Thyroid gland (tissue), 4 donors: ENCODE results near the gene HSPA12A. TPM values are rescaled to one million over a fixed set of nuclear protein-coding genes. Genes with fewer than 3 reads are reported as not detected.

Source experiments
- DNase-seq, 2 donors: peaks; one replicate each; pipeline ENCODE4 v3.0.0-alpha.2; 2019
- H3K27ac ChIP-seq, 3 donors: fragments of 200-600 bp; sonication (generic); 1 replicate in 2 of 3; 2 replicates in 1 of 3; pipeline ENCODE4 v1.5.1; 2016 to 2019; ENCODE audit warnings: mild to moderate bottlenecking in 1 of 3, moderate library complexity in 1 of 3
- H3K27me3 ChIP-seq: fragments of 200-600 bp; sonication (generic); one replicate; pipeline ENCODE4 v1.5.1; 2019
- H3K36me3 ChIP-seq, 2 donors: fragments of 200-600 bp; sonication (generic); one replicate each; pipeline ENCODE4 v1.5.1; 2016 to 2019
- H3K4me1 ChIP-seq, 2 donors: fragments of 200-600 bp; sonication (generic); one replicate each; pipeline ENCODE4 v1.5.1; 2017 to 2019
- H3K4me3 ChIP-seq, 3 donors: fragments of 200-600 bp; sonication (generic); replicated peaks in 1 of 3; 1 replicate in 2 of 3; 2 replicates in 1 of 3; pipeline ENCODE4 v1.5.1; 2016; ENCODE audit warnings: mild to moderate bottlenecking in 1 of 3
- H3K9me3 ChIP-seq: fragments of 200-600 bp; sonication (generic); one replicate; pipeline ENCODE4 v1.5.1; 2017
- CTCF ChIP-seq, 6 experiments: fragments of 200-600 bp in 3 of 6; fragments of 450-650 bp in 3 of 6; sonication (generic) in 3 of 6; IDR thresholded peaks; one replicate each; pipeline ENCODE4 v1.5.1; 2016 to 2019; ENCODE audit warnings: antibody characterized with exemption in 6 of 6, mild to moderate bottlenecking in 2 of 6, inconsistent platforms in 1 of 6, moderate library complexity in 1 of 6
- POLR2A ChIP-seq, 2 donors: fragments of 450-650 bp; IDR thresholded peaks; one replicate each; pipeline ENCODE4 v1.6.1; 2017; ENCODE audit warnings: antibody characterized with exemption in 2 of 2, mild to moderate bottlenecking in 2 of 2, moderate library complexity in 1 of 2
- WGBS, 2 donors: methylation state at CpG; one replicate each; pipeline ENCODE4 v1.1.5; 2017; 5-methylcytosine and 5-hydroxymethylcytosine counted together
- intact Hi-C: fragments of 100-400 bp; cut with DNase I; formaldehyde crosslinking; loops from one replicate; pipeline ENCODE4 v1.15.1; 2023
- total RNA-seq, 4 donors: library from RNA; depleted of rRNA; stranded (reverse); fragments of >200 nt; gene quantifications; one replicate each; pipeline ENCODE4 v1.2.3, GENCODE V29; 2016

HSPA12A gene
- total RNA-seq, 4 donors from 2014 or later, result 22.6 to 37.3 (median 34.6) TPM

GRCh38 chr10:116648903-116649302, 93.5 kb downstream of the HSPA12A start:
- H3K36me3 ChIP-seq, result no peaks in the 10 kb centered on the region
- intact Hi-C loops, result no loop called here
- H3K4me1 ChIP-seq, result no peaks in the 10 kb centered on the region
- H3K4me3 ChIP-seq, result no peak overlapping the region
- no peaks in the 10 kb centered on the region for H3K27me3 ChIP-seq
- H3K9me3 ChIP-seq, result no peaks in the 10 kb centered on the region
- TF ChIP-seq CTCF (IDR thresholded peaks at IDR 0.05) (no peak), POLR2A (IDR thresholded peaks at IDR 0.05) (no peak)
- no peak for DNase-seq
- 78 to 80% methylated on average over 8 of the region's 8 CpGs for WGBS, 2 donors
- no peak overlapping the region for H3K27ac ChIP-seq

GRCh38 chr10:116646502-116646901, 95.9 kb downstream of the HSPA12A start:
- TF ChIP-seq POLR2A (IDR thresholded peaks at IDR 0.05) (no peak), CTCF (IDR thresholded peaks at IDR 0.05) (no peak)
- WGBS, 2 donors, result 97 to 100% methylated on average over 2 to 4 of the region's 5 CpGs

GRCh38 chr10:116637830-116638229, 104.5 kb downstream of the HSPA12A start:
- WGBS, 2 donors, result 14 to 17% methylated on average over 1 of the region's 1 CpG
- intact Hi-C loops, result no loop called here
- no peak for DNase-seq
- no peak overlapping the region for H3K4me3 ChIP-seq
- H3K27me3 ChIP-seq, result no peaks in the 10 kb centered on the region
- no peak overlapping the region for H3K27ac ChIP-seq
- H3K4me1 ChIP-seq, result no peaks in the 10 kb centered on the region
- H3K9me3 ChIP-seq, result no peaks in the 10 kb centered on the region
- no peaks in the 10 kb centered on the region for H3K36me3 ChIP-seq
- TF ChIP-seq CTCF (IDR thresholded peaks at IDR 0.05), result no peak
- no peak for TF ChIP-seq POLR2A (IDR thresholded peaks at IDR 0.05)

More at GRCh38 chr10:116646502-116646901, 95.9 kb downstream of the HSPA12A start:
- intact Hi-C loops, result no loop called here
- H3K27me3 ChIP-seq, result no peaks in the 10 kb centered on the region
- H3K4me1 ChIP-seq, result no peaks in the 10 kb centered on the region
- H3K4me3 ChIP-seq, result no peak overlapping the region
- no peaks in the 10 kb centered on the region for H3K36me3 ChIP-seq
- no peak for DNase-seq
- H3K27ac ChIP-seq, result no peak overlapping the region
- no peaks in the 10 kb centered on the region for H3K9me3 ChIP-seq

- Histone ChIP-seq H3K36me3 (no peaks in the 10 kb centered on the region), H3K9me3 (no peaks in the 10 kb centered on the region), H3K27ac (no peak overlapping the region), H3K4me3 (no peak overlapping the region), H3K4me1 (no peaks in the 10 kb centered on the region), H3K27me3 (no peaks in the 10 kb centered on the region)
- intact Hi-C loops, result no loop called here
- no peak for DNase-seq
- WGBS, 2 donors, result 45 to 52% methylated on average over 2 of the region's 2 CpGs
- TF ChIP-seq POLR2A (IDR thresholded peaks at IDR 0.05), result no peak
- TF ChIP-seq CTCF (IDR thresholded peaks at IDR 0.05), result no peak
Observed at GRCh38 chr10:116636976-116637375, 105.4 kb downstream of the HSPA12A start.

- H3K4me3 ChIP-seq, result no peak overlapping the region
- intact Hi-C loops, result no loop called here
- H3K27me3 ChIP-seq, result no peaks in the 10 kb centered on the region
- TF ChIP-seq CTCF (IDR thresholded peaks at IDR 0.05) (no peak), POLR2A (IDR thresholded peaks at IDR 0.05) (no peak)
- H3K4me1 ChIP-seq, result no peaks in the 10 kb centered on the region
- no peak for DNase-seq
- H3K36me3 ChIP-seq, result no peaks in the 10 kb centered on the region
- H3K9me3 ChIP-seq, result no peaks in the 10 kb centered on the region
- H3K27ac ChIP-seq, result no peak overlapping the region
Observed at GRCh38 chr10:116636385-116636784, 106.0 kb downstream of the HSPA12A start.
